ENCODE data around the gene ORM2. TPM values are rescaled to one million over a fixed set of nuclear protein-coding genes. Genes with fewer than 3 reads are reported as not detected.
A peak's percentile ranks its signal among the peaks of the same experiment; 100 is the strongest.
"Not testable (repeated sequence)": the region's sequence is repeated elsewhere in the genome, so short reads cannot be mapped to it uniquely, and the experiment has no call there.

The ORM2 gene
- total RNA-seq = 1 to 10 TPM in 1 of 7 donors, under 1 TPM in 1, not detected in 5; 0.82 to 2.6 TPM
- under 1 TPM in 1 of 2 donors, not detected in 1; 0.52 TPM for polyA plus RNA-seq
- long read RNA-seq, donor 1 = 0 reads
- long read RNA-seq, donor 2 = 0 reads
- long read RNA-seq, donor 3 = 0 reads

GRCh38 chr9:114329625-114330022 lies at the start of gene ORM2:
ORM2 (plus strand) TSS chr9:114329869; CDS start chr9:114329905, 36 bp downstream.
- H3K4me3 ChIP-seq; intact Hi-C loops (cut with DNase I); DNase-seq; H3K4me1 ChIP-seq (ENCODE audit: insufficient read depth); H3K9me3 ChIP-seq; H3K27me3 ChIP-seq; H3K27ac ChIP-seq; H3K36me3 ChIP-seq: not testable (repeated sequence)
- 100% methylated on average over 2 of the region's 10 CpGs; no CpG with 5 or more reads in 2 of the 3 donors for WGBS, 3 donors

- no peaks in the 10 kb centered on the region for H3K9me3 ChIP-seq
- 80 to 87% (median 82%) methylated on average over 8 of the region's 8 CpGs for WGBS, 3 donors
- no peak overlapping the region for H3K4me3 ChIP-seq
- peak; percentile 6 to 30 (median 14) for DNase-seq
- peak overlapping the region; percentile 58 to 85 for H3K27ac ChIP-seq
- intact Hi-C loops (cut with DNase I) = loop anchor here in 1 of 4 donors (5.0 kb wide), 1 partner anchor 124 kb away; the partner anchor contains the start of gene COL27A1
- H3K27me3 ChIP-seq = no peaks in the 10 kb centered on the region
- no peaks in the 10 kb centered on the region for H3K36me3 ChIP-seq
- H3K4me1 ChIP-seq (ENCODE audit: insufficient read depth) = peaks cover 18% of the 10 kb centered on the region
- no peak for TF ChIP-seq EP300 (IDR thresholded peaks at IDR 0.05)
- TF ChIP-seq, protein P1, sequence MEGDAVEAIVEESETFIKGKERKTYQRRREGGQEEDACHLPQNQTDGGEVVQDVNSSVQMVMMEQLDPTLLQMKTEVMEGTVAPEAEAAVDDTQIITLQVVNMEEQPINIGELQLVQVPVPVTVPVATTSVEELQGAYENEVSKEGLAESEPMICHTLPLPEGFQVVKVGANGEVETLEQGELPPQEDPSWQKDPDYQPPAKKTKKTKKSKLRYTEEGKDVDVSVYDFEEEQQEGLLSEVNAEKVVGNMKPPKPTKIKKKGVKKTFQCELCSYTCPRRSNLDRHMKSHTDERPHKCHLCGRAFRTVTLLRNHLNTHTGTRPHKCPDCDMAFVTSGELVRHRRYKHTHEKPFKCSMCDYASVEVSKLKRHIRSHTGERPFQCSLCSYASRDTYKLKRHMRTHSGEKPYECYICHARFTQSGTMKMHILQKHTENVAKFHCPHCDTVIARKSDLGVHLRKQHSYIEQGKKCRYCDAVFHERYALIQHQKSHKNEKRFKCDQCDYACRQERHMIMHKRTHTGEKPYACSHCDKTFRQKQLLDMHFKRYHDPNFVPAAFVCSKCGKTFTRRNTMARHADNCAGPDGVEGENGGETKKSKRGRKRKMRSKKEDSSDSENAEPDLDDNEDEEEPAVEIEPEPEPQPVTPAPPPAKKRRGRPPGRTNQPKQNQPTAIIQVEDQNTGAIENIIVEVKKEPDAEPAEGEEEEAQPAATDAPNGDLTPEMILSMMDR (IDR thresholded peaks at IDR 0.05) = no peak
- TF ChIP-seq POLR2A (IDR thresholded peaks at IDR 0.05) = no peak
Observed at GRCh38 chr9:114280636-114281472, 48.8 kb upstream of the ORM2 start.

GRCh38 chr9:114281473-114282103 lies 48.1 kb upstream of the ORM2 start:
- TF ChIP-seq, protein P1 (IDR thresholded peaks at IDR 0.05) = no peak
- no peak for TF ChIP-seq POLR2A (IDR thresholded peaks at IDR 0.05)
- intact Hi-C loops (cut with DNase I) = loop anchor here in 1 of 4 donors (5.0 kb wide), 1 partner anchor 124 kb away; the partner anchor contains the start of gene COL27A1
- no peaks in the 10 kb centered on the region for H3K36me3 ChIP-seq
- no peak overlapping the region for H3K4me3 ChIP-seq
- no peaks in the 10 kb centered on the region for H3K9me3 ChIP-seq
- peak; percentile 79 to 93 (median 86) for DNase-seq
- H3K4me1 ChIP-seq (ENCODE audit: insufficient read depth) = peaks cover 18% of the 10 kb centered on the region
- 17 to 47% (median 44%) methylated on average over 12 of the region's 12 CpGs for WGBS, 3 donors
- peak overlapping the region; percentile 58 to 85 for H3K27ac ChIP-seq
- no peaks in the 10 kb centered on the region for H3K27me3 ChIP-seq

GRCh38 chr9:114282104-114282485 lies 47.6 kb upstream of the ORM2 start:
- Histone ChIP-seq H3K4me3 (no peak overlapping the region), H3K9me3 (no peaks in the 10 kb centered on the region), H3K4me1 (ENCODE audit: insufficient read depth) (peaks cover 16% of the 10 kb centered on the region), H3K27me3 (no peaks in the 10 kb centered on the region), H3K27ac (peak overlapping the region; percentile 6 to 30), H3K36me3 (no peaks in the 10 kb centered on the region)
- TF ChIP-seq EP300 (IDR thresholded peaks at IDR 0.05) (no peak), POLR2A (IDR thresholded peaks at IDR 0.05) (no peak)
- TF ChIP-seq, protein P1 (IDR thresholded peaks at IDR 0.05) = no peak
- DNase-seq = peak in 3 of 5 donors; percentile 34 to 58 (median 40)
- WGBS, 3 donors = 83 to 93% (median 85%) methylated on average over 10 of the region's 10 CpGs
- intact Hi-C loops (cut with DNase I) = loop anchor here in 1 of 4 donors (5.0 kb wide), 1 partner anchor 125 kb away; the partner anchor contains the start of gene COL27A1
